WI38 (cell line): ENCODE data around the gene PLA2G2D.

ENCODE experiments used
- H3K4me3 ChIP-seq: 2 replicates; pipeline ENCODE4 v1.5.1; 2011; ENCODE audit warnings: low read depth, mild to moderate bottlenecking, control low read depth, low read length
- TF ChIP-seq, protein P1 (sequence below): IDR thresholded peaks from 2 replicates; pipeline ENCODE4 v1.5.1; 2012; ENCODE audit warnings: low read depth, mild to moderate bottlenecking, control low read depth, low read length

Gene PLA2G2D

DNA sequence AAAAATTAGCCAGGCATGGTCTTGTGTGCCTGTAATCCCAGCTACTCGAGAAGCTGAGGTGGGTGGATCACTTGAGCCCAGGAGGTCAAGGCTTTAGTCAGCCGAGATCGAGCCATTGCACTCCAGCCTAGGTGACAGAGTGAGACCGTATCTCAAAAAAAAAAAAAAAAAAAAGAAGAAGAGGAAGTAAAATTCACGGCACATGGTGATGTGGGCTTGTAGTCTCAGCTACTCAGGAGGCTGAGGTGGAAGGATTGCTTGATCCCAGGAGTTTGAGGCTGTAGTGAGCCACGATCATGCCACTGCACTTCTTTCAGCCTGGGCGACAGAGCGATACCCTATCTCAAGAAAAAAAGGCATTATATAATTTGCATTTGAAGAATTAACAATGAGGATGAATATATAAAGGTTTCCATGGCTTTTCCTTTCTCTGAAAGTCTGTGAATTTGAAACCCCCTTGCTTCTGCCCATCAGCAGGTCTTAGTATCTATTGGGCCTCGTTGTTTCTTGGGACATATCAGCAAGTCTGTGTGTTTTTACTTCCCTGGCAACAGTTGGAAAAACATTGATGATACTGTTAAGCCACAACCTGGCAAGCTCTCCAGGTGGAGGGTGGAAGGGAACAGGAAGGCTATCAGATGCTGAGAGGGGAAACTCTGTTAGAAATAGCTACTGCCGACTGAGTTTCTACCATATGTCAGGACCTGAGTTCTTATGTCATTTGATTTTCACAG, 4.6 kb upstream of the PLA2G2D start:
- TF ChIP-seq, protein P1, sequence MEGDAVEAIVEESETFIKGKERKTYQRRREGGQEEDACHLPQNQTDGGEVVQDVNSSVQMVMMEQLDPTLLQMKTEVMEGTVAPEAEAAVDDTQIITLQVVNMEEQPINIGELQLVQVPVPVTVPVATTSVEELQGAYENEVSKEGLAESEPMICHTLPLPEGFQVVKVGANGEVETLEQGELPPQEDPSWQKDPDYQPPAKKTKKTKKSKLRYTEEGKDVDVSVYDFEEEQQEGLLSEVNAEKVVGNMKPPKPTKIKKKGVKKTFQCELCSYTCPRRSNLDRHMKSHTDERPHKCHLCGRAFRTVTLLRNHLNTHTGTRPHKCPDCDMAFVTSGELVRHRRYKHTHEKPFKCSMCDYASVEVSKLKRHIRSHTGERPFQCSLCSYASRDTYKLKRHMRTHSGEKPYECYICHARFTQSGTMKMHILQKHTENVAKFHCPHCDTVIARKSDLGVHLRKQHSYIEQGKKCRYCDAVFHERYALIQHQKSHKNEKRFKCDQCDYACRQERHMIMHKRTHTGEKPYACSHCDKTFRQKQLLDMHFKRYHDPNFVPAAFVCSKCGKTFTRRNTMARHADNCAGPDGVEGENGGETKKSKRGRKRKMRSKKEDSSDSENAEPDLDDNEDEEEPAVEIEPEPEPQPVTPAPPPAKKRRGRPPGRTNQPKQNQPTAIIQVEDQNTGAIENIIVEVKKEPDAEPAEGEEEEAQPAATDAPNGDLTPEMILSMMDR = no peak
- no peak overlapping the region for H3K4me3 ChIP-seq

DNA sequence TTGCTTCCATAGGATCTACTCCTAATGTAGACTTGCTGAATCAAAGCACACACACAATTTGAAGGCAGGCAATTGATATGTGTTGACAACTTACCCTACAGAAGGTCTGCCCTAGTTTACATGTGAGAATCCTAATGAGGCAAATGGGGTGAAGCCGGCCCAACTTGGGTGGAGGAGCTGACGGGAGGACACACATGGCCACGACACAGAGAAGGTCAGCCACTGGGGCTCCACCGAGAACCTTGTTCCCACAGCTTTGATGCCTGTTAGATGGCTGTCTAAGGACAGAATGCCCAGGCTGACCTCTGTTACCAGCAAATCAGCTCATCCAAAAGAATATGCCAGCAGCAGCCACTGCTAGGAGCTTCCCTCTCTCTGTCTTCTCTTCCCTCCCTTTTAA, 1.5 kb upstream of the PLA2G2D start:
- H3K4me3 ChIP-seq = no peak overlapping the region
- TF ChIP-seq, protein P1 = no peak

DNA sequence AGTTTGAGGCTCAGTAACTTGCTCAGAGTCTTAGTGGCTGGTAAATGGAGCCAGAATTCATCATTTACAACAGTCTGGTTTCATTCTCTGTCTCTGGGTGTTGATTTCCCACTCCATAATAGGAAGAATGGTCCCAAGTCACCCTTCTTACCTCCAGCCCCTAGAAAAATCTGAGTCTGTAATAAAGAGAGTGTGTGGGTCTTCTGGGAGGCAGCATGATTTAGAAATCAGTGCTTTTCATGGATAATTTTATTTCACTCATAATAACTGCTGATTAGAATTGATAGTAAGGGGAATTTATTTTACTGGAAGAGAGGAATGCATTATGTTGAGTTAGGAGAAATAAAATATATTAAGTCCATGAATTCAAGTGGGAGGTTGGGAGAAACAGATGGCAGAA, 2.1 kb downstream of the PLA2G2D start:
- TF ChIP-seq, protein P1 = no peak
- H3K4me3 ChIP-seq = no peak overlapping the region

DNA sequence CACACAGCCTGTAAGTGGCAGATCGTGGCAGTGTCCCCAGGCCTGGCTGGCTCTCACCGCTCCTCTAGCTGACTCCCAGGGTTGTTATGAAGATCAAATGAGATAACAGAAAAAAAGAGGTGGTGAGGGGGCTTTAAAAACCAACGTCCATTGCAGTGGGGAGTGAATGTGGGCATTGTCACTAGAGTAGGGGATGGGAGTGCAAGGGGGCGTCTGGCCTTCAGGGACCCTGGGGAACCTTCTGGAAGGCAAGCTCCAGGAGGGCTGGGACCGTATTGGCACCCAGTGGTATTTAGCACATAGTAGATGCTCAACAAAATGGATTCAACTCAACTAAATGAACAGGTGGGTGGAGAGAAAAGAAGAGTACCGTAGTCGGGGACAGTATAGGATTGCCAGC, 3.4 kb downstream of the PLA2G2D start:
- TF ChIP-seq, protein P1 = no peak
- no peak overlapping the region for H3K4me3 ChIP-seq

DNA sequence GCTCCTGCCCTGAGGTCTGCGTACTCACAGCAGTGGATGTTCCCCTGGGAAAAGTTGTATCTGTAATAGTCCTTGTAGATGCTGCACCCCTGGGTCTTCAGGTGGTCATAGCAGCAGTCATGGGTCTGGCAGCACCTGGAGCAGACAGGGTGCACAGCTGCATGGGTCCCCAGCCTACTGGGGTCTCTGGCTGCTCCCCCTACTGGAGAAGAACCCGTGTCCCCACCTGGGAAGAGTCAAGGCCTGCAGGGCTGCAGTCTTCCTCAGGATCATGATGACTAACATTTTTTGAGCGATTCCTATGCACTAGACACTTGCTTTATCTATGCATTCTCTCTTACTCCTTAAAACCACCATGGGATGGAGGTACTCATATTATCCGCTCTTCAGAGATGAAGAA, 3.9 kb downstream of the PLA2G2D start:
- TF ChIP-seq, protein P1 = no peak
- no peak overlapping the region for H3K4me3 ChIP-seq

DNA sequence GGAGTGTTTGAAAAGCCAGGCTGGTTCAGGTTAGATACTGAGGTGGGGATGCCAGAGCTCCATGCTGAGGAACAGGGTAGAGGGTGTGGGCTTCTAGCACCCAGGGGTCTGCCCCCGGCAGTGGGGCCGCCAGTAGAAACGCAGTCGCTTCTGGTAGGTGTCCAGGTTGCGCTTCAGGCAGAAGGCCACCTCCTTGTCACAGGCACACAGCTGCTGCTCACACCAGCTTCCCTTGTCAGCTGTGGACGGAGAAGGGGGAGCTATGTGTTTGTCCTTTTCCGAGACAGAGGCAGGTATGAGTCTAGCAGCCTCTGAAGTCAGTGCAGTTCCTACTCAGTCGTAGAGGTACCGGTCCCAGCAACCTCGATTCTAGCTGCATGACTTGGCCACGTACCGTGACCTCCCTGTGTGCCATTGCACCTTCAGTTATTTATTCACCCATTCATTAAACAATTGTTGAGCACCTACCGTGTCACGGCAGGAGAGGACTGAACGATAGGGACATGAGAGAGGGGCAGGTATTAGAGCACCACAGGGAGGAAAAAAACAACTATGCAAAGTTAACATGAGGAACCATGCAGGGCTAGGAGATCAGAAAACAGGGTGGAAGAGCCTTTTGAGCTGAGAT, 5.2 kb downstream of the PLA2G2D start:
- TF ChIP-seq, protein P1 = no peak

DNA sequence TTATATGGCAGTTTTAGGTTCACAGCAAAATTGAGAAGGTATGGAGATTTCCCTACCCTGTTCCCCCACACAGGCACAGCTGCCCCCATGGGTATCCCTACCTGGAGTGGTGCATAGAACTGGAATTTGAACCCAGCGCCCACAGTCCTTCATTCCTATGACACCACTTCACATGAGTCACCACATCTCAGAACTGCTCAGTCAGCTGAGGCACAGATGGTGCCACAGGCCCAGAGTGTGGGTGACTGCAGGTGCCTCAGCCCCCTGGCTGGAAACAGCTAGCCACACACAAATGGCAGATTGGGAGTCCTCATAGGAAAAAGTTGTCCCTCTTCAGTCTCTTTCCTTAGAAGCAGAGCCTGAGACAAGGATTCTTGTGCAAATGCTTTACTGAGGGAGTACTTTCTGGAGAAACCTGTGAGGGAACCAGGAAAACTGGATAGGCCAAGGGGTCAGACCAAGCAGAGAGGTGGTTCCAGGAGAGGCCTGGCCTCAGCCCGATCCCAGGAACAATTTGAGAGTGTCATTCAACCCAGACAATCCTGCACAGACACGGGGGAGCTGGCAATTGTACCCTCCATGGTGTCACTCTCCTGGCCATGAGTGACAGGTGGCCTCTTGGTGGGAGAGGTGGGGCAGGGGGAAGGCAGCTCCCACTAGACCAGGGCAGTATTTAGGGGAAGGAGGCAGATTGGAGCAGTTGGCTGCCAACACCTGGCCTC, 6.9 kb downstream of the PLA2G2D start:
- TF ChIP-seq, protein P1 = no peak
- no peak overlapping the region for H3K4me3 ChIP-seq

More for the DNA sequence above, 5.2 kb downstream of the PLA2G2D start:
- H3K4me3 ChIP-seq = no peak overlapping the region
